Loucy (cell line): ENCODE data around the gene BCLAF3.

ENCODE experiments used
- H2AFZ ChIP-seq: fragments of 200-600 bp; sonication (generic); 2 replicates; pipeline ENCODE4 v1.6.0; 2016; ENCODE audit warnings: antibody characterized with exemption, mild to moderate bottlenecking, low read length, moderate library complexity
- H3F3A ChIP-seq: fragments of 200-600 bp; 2 replicates; pipeline ENCODE4 v1.6.0; 2016; ENCODE audit warnings: antibody characterized with exemption, low read depth, mild to moderate bottlenecking
- H3K27me3 ChIP-seq: fragments of 200-600 bp; sonication (generic); 2 replicates; pipeline ENCODE4 v1.6.1; 2014; ENCODE audit warnings: low read length, mild to moderate bottlenecking; ENCODE audit not compliant: insufficient read depth, poor library complexity, severe bottlenecking
- H3K36me3 ChIP-seq: fragments of 200-600 bp; sonication (generic); 2 replicates; pipeline ENCODE4 v1.6.1; 2016; ENCODE audit warnings: low read length; ENCODE audit not compliant: insufficient read depth
- H3K4me1 ChIP-seq: fragments of 200-600 bp; sonication (generic); 2 replicates; pipeline ENCODE4 v1.5.1; 2014; ENCODE audit warnings: low read length, mild to moderate bottlenecking; ENCODE audit not compliant: insufficient read depth, poor library complexity, severe bottlenecking
- H3K4me2 ChIP-seq: fragments of 200-600 bp; sonication (generic); 2 replicates; pipeline ENCODE4 v1.6.0; 2014; ENCODE audit warnings: antibody characterized with exemption, low read length, low read depth, mild to moderate bottlenecking; ENCODE audit not compliant: poor library complexity, severe bottlenecking
- H3K4me3 ChIP-seq: fragments of 200-600 bp; sonication (generic); 2 replicates; pipeline ENCODE4 v1.5.1; 2014; ENCODE audit warnings: low read length, mild to moderate bottlenecking, mixed read lengths; ENCODE audit not compliant: poor library complexity, severe bottlenecking
- H3K79me2 ChIP-seq: fragments of 200-600 bp; sonication (generic); 2 replicates; pipeline ENCODE4 v1.6.1; 2014; ENCODE audit warnings: low read length; ENCODE audit not compliant: insufficient read depth
- H3K9ac ChIP-seq: fragments of 200-600 bp; sonication (generic); 2 replicates; pipeline ENCODE4 v1.6.0; 2014; ENCODE audit warnings: mild to moderate bottlenecking, low read depth, low read length, moderate library complexity; ENCODE audit not compliant: poor library complexity, severe bottlenecking
- H3K9me2 ChIP-seq: fragments of 200-600 bp; sonication (generic); replicated peaks from 2 replicates; pipeline ENCODE4 v1.6.1; 2016; ENCODE audit warnings: low read depth, low read length, mixed read lengths
- H3K9me3 ChIP-seq: fragments of 200-600 bp; sonication (generic); 2 replicates; pipeline ENCODE4 v1.6.1; 2014; ENCODE audit warnings: mild to moderate bottlenecking, antibody characterized with exemption, low read length, low read depth; ENCODE audit not compliant: insufficient read depth
- H4K20me1 ChIP-seq: fragments of 200-600 bp; sonication (generic); 2 replicates; pipeline ENCODE4 v1.6.0; 2014; ENCODE audit warnings: antibody characterized with exemption, low read length, mild to moderate bottlenecking; ENCODE audit not compliant: insufficient read depth, poor library complexity, severe bottlenecking
- EZH2phosphoT487 ChIP-seq: fragments of 200-600 bp; IDR thresholded peaks from 2 replicates; pipeline ENCODE4 v1.6.1; 2018; ENCODE audit warnings: antibody characterized with exemption, mild to moderate bottlenecking, moderate library complexity, borderline replicate concordance
- TF ChIP-seq, protein P1 (sequence below): fragments of 200-600 bp; sonication (generic); conservative IDR thresholded peaks from 2 replicates; pipeline ENCODE4 v1.5.1; 2014; ENCODE audit warnings: mild to moderate bottlenecking, antibody characterized with exemption, low read length

Gene BCLAF3

DNA sequence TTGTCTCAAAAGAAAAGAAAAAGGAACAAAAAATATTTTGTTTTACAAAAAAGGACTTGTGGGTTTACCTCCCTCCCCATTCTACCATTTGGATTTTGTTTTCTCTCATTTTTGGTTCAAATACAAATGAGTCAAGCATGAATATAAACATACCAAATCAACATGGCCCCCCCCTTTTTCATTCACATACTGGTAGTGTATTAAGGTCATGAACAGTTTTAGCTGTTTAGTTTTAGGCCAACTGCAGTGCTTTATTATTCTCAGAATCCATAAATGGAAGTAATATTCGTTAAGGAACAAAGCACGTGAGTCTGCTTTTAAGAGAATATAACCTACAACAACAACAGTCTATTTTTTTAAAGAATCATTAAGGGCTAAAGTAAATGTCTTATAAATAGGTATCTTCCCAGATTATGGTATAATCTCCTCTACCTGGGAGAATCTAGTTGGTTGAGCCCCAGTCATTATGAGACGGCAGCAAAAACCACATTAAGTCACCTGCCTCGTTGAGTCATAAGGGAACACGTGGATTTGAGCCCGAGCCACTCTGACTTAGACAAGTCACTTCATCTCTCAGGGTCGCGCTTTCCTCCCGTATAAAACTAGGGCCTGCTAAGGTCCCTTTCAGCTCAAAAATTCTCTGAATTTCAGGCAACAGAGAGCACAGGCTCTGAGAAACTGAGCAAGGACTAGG lies 26.7 kb downstream of the BCLAF3 start:
- H3K4me2 ChIP-seq, result no peak overlapping the region
- H3K9me3 ChIP-seq, result no peaks in the 10 kb centered on the region
- H2AFZ ChIP-seq, result no peak overlapping the region
- no peak overlapping the region for H3K4me3 ChIP-seq
- no peaks in the 10 kb centered on the region for H3F3A ChIP-seq
- no peaks in the 10 kb centered on the region for H4K20me1 ChIP-seq
- no peaks in the 10 kb centered on the region for H3K79me2 ChIP-seq
- H3K9ac ChIP-seq, result no peak overlapping the region
- H3K4me1 ChIP-seq, result peaks cover 4% of the 10 kb centered on the region
- no peaks in the 10 kb centered on the region for H3K27me3 ChIP-seq
- H3K36me3 ChIP-seq, result peaks cover 27% of the 10 kb centered on the region; the same call in 1 of the 2 replicates
- no peak for TF ChIP-seq EZH2phosphoT487
- TF ChIP-seq, protein P1, sequence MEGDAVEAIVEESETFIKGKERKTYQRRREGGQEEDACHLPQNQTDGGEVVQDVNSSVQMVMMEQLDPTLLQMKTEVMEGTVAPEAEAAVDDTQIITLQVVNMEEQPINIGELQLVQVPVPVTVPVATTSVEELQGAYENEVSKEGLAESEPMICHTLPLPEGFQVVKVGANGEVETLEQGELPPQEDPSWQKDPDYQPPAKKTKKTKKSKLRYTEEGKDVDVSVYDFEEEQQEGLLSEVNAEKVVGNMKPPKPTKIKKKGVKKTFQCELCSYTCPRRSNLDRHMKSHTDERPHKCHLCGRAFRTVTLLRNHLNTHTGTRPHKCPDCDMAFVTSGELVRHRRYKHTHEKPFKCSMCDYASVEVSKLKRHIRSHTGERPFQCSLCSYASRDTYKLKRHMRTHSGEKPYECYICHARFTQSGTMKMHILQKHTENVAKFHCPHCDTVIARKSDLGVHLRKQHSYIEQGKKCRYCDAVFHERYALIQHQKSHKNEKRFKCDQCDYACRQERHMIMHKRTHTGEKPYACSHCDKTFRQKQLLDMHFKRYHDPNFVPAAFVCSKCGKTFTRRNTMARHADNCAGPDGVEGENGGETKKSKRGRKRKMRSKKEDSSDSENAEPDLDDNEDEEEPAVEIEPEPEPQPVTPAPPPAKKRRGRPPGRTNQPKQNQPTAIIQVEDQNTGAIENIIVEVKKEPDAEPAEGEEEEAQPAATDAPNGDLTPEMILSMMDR, result no peak
- no peaks in the 10 kb centered on the region for H3K9me2 ChIP-seq

- Histone ChIP-seq H3K9ac (no peak overlapping the region), H3K9me3 (no peaks in the 10 kb centered on the region), H3K4me2 (no peak overlapping the region), H2AFZ (no peak overlapping the region), H3K27me3 (no peaks in the 10 kb centered on the region), H3K4me3 (no peak overlapping the region), H3K79me2 (no peaks in the 10 kb centered on the region), H4K20me1 (no peaks in the 10 kb centered on the region), H3K9me2 (no peaks in the 10 kb centered on the region), H3K36me3 (peaks cover 14% of the 10 kb centered on the region; the same call in 1 of the 2 replicates), H3K4me1 (peaks cover 4% of the 10 kb centered on the region), H3F3A (no peaks in the 10 kb centered on the region)
- TF ChIP-seq EZH2phosphoT487, result no peak
- TF ChIP-seq, protein P1, result no peak
These were observed 29.9 kb downstream of the BCLAF3 start for GRCh38 chrX:19960913-19961312.

DNA sequence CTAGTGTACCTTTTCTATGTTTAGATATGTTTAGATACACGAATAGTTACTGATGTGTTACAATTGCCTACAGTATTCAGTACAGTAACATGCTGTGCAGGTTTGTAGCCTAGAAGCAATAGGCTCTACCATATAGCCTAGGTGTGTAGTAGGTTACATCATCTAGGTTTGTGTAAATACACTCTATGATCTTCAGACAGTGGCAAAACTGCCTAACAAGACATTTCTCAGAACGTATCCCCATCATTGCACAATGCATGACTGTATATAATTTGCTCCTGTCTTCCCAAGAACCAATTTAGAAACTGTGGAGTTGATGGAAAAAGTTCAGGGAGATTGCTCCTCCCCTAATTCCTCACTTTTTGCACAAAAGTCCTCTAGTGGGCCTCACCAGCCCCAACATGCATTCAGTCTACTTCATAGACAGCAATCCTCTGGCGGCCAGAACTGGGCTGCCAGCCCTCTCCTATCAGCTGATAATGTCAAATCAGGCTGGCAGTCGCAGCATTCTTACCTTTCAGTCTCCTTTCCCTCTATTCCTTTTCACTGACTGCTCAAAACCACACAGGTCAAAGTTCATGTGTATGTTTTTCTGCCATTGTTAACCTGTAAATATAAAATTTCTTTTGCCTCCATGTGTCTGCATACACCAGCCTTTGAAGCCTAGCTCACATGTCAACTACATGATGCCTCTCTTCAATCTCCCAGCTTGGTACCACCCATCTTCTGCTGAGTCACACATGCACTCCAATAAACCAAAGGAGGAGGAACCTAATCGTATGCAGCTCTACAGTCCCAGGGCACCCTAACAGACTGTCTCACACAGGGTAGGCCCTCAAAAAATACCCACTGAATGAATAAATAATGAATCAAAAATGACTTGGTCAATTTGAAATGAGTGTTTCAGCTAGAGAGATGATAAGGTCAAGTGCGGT lies 32.0 kb downstream of the BCLAF3 start:
- Histone ChIP-seq H3F3A (no peaks in the 10 kb centered on the region), H3K4me2 (no peak overlapping the region), H4K20me1 (no peaks in the 10 kb centered on the region), H3K4me3 (no peak overlapping the region), H3K79me2 (no peaks in the 10 kb centered on the region), H3K4me1 (peaks cover 4% of the 10 kb centered on the region), H3K27me3 (no peaks in the 10 kb centered on the region), H3K9me3 (no peaks in the 10 kb centered on the region), H3K9ac (no peak overlapping the region), H2AFZ (no peak overlapping the region), H3K36me3 (peaks cover 4% of the 10 kb centered on the region; the same call in 1 of the 2 replicates), H3K9me2 (no peaks in the 10 kb centered on the region)
- TF ChIP-seq, protein P1, result no peak
- no peak for TF ChIP-seq EZH2phosphoT487
